Urinary bladder (tissue), 4 donors: ENCODE measurements around the gene SIX4. TPM values are rescaled to one million over a fixed set of nuclear protein-coding genes. Genes with fewer than 3 reads are reported as not detected.
"Not testable (repeated sequence)": the region's sequence is repeated elsewhere in the genome, so short reads cannot be mapped to it uniquely, and the experiment has no call there.

Source experiments
- DNase-seq: peaks from one replicate; pipeline ENCODE4 v3.0.0-alpha.2; 2015; ENCODE audit errors: extremely low spot score
- H3K27ac ChIP-seq: one replicate; pipeline ENCODE4 v1.5.1; 2013; ENCODE audit warnings: low read depth, mild to moderate bottlenecking, moderate library complexity
- H3K36me3 ChIP-seq: one replicate; pipeline ENCODE4 v1.6.1; 2013; ENCODE audit warnings: mild to moderate bottlenecking, moderate library complexity; ENCODE audit not compliant: insufficient read depth
- H3K4me1 ChIP-seq: one replicate; pipeline ENCODE4 v1.6.1; 2013; ENCODE audit warnings: mild to moderate bottlenecking, moderate library complexity; ENCODE audit not compliant: insufficient read depth
- H3K4me3 ChIP-seq: one replicate; pipeline ENCODE4 v1.5.1; 2013; ENCODE audit warnings: low read depth, low read length
- WGBS: extraction: QIAGEN DNeasy Blood & Tissue Kit; methylation state at CpG from one replicate; pipeline ENCODE4 v1.1.7; 2013; 5-methylcytosine and 5-hydroxymethylcytosine counted together
- polyA plus RNA-seq: library from polyadenylated mRNA; stranded (reverse); fragments of 200-250 nt; gene quantifications from one replicate; pipeline ENCODE4 v1.2.3, GENCODE V29; 2013
- total RNA-seq: library from RNA; depleted of rRNA; stranded (reverse); fragments of >200 nt; gene quantifications from one replicate; pipeline ENCODE4 v1.2.3, GENCODE V29; 2014
- donor health status: healthy with polysubstance abuse.
- donor health status: healthy.

The SIX4 gene
- total and polyA plus RNA-seq, 2 donors = 0.56 to 9.9 TPM

DNA sequence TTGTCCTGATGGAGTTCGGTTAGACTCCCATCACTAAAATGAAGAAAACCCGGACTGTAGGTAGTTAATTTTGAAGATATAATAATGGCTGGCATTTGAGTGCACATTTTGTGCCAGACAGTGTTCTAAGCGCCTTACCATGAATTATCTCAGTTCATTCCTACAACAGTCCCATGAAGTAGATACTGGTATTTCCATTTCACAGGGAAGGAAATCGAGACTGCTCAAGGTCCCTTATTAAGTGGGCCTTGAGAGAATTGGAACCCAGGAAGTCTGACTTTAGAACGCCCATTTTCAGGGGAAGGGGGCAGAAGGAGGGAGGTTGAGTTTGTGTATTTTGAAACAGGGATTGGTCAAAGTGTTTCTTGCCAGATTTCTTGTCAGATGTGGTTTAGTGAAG is 11.3 kb upstream of the SIX4 start:
- Histone ChIP-seq H3K4me1 (no peaks in the 10 kb centered on the region), H3K36me3 (no peaks in the 10 kb centered on the region), H3K27ac (no peak overlapping the region), H3K4me3 (peak overlapping the region; percentile 64)
- DNase-seq = no peak
- 11% methylated on average over 5 of the region's 5 CpGs for WGBS

DNA sequence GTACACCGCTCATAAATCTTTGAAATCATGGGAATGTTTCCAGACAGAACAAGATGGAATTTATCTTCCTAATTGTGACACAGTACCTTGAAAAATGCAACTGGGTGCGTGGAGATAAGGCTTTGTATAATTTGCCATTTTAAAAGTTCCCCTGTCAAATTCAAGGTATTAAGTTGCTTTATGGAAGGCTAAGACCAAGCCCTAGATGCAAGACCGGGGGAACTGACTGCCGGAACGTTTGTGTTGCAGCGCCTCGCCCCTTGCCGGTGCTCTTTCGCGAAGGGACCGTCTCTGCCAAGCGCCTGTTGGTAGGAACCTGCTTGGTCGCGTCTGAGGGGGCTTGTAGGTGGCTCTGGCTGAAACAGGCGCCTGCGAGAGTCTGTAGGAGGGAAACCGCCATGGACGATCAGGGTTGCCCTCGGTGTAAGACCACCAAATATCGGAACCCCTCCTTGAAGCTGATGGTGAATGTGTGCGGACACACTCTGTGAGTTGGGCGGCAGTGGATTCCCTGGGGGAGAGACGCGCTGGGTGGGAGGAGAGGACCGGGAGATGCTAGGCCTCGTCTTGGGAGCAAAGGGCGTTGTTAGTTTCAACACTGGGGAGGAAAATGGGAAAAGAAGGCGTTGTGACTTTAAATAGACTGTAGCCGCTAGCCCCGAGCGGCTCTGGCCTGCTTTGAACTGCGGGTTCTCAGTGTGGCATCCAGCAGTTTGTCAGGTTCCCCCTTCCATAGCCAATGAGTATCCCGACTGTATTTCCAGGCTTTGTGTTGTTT is 10.5 kb upstream of the SIX4 start, which contains the start of gene MNAT1:
Gene MNAT1 (plus strand): TSS at position 297 of the 778 bp plus-strand sequence. CDS start 102 bp downstream, at position 399.
- peak within 1 kb of the TSS; percentile 55 for H3K27ac ChIP-seq
- no peaks in the 10 kb centered on the region for H3K36me3 ChIP-seq
- DNase-seq = no peak
- H3K4me3 ChIP-seq = peak within 1 kb of the TSS; percentile 64
- H3K4me1 ChIP-seq = no peaks in the 10 kb centered on the region
- 2% methylated on average over 33 of the region's 33 CpGs for WGBS

DNA sequence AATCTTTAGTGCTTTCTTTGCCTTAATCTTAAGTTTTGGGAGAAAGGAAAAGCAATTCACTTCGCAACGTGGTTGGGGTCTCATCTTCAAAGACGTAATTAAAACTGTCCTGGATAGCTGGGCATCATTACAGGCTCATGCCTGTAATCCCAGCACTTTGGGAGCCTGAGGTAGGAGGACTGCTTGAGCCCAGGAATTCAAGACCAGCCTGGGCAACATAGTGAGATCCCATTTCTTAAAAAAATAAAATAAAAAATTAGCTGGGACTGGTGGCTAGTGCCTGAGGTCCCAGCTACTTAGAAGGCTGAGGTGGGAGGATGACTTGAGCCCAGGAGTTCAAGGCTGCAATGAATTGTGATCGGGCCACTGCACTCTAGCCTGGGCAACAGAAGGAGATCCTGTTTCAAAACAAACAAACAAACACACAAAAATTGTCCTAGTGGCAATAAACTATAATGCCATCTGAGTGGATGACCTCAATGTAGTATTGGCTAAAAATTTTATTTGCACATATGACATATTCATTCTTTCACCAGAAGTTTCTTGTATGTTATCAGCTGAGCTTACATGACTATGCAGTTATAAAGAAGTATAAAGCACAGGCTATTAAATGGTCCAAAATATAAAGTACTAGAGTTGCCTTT is 8.8 kb upstream of the SIX4 start:
- H3K4me3 ChIP-seq = no peak overlapping the region
- no peaks in the 10 kb centered on the region for H3K36me3 ChIP-seq
- DNase-seq = no peak
- H3K27ac ChIP-seq = no peak overlapping the region
- WGBS = 65% methylated on average over 4 of the region's 4 CpGs
- H3K4me1 ChIP-seq = no peaks in the 10 kb centered on the region

DNA sequence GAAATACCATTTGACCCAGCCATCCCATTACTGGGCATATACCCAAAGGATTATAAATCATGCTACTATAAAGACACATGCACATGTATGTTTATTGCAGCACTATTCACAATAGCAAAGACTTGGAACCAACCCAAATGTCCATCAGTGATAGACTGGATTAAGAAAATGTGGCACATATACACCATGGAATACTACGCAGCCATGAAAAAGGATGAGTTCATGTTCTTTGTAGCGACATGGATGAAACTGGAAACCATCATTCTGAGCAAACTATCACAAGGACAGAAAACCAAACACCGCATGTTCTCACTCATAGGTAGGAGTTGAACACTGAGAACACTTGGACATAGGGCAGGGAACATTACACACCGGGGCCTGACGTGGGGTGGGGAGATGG is 7.1 kb upstream of the SIX4 start:
- 96% methylated on average over 5 of the region's 5 CpGs for WGBS
- H3K36me3 ChIP-seq, H3K4me3 ChIP-seq, H3K27ac ChIP-seq, DNase-seq, H3K4me1 ChIP-seq: not testable (repeated sequence)

DNA sequence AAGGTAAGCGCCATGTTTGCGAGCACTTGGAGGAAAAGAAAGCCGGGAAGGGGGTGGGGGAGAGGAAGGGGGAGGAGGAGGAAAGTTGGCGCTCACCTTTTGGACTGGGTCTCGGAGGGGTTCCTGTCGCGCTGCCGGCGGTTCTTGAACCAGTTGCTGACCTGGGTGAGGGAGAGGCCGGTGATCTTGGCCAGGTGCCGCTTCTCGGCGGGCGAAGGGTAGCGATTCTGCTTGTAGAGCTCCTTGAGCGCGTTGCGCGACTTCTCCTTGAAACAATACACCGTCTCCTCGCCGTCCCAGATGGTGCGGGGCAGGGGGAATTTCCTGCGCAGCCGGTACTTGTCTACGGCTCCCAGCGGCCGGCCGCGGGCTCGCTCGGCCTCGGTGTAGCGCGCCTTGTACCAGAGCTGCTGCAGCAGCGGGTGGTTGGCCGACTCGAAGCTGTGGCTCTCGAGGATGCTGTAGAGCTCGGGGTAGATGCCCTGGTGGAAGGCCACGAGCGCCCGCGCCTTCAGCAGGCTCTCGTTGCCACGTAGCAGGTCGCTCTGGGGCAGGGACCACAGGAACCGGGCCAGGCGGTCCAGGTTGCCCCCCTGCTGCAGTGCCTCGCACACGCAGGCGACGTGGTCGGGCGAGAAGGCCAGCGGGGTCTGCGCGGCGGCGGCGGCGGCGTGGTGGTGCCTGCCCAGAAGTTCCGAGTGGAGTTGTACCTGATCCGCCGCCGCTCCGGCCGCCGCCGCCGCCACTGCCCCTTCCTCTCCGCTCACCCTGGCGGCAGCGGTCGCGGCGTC is 840 bp downstream of the SIX4 start:
- H3K27ac ChIP-seq = peak overlapping the region; percentile 55
- WGBS = under 1% methylated on average over 75 of the region's 78 CpGs
- no peaks in the 10 kb centered on the region for H3K36me3 ChIP-seq
- H3K4me3 ChIP-seq = peak overlapping the region; percentile 78
- DNase-seq = no peak
- no peaks in the 10 kb centered on the region for H3K4me1 ChIP-seq

DNA sequence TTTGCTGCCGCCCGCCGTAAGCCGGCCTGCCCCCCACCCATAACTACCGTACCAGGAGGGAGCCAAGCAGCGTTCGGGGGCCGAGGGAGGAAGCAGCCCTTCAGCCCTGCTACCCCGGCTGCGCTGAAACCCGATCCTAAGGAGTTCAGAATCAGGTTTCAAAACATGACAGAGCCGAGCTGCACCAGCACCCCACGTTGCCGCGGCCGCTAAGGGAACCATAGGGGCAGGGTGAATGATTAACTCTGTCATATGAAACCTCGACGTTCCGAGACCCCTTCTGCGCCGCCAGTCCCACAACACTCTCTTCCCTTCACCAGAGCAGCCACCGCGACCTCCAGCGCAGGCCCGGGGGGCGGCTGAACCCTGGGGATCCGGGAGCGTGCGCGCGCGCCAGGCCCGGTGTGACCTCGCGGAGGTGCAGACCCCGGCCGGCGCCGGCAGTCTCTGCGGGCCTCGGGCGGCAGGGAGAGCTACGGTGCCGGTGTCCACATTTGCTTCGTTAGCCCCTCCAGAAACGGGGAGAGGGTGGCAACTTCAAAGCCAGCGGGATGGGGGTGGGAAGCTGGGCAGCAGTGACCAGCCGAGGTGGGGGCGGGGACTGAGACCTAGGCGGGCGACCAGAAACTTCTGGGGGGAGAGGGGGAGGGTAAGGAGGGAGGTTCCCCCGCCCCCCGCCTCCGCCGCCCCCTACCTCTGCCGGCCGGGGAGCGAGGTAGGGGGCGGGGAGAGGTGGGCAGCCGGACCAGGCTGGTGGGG is 1.6 kb downstream of the SIX4 start:
- H3K4me1 ChIP-seq = no peaks in the 10 kb centered on the region
- peak overlapping the region; percentile 78 for H3K4me3 ChIP-seq
- no peak overlapping the region for H3K27ac ChIP-seq
- WGBS = under 1% methylated on average over 60 of the region's 60 CpGs
- DNase-seq = no peak
- peaks cover 1% of the 10 kb centered on the region for H3K36me3 ChIP-seq

DNA sequence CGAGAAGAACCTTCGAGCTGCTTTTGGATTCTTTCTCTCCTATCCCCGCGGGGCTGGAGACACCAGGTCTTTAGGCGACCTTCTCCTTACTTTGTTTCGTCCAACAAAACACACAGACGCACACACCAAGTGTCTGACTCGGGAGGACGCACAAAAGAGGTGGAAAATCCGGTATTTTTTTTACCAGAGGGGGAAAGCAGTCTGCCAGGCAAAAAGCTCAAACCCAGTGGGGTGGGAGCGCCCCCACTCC is 2.1 kb downstream of the SIX4 start:
- Histone ChIP-seq H3K27ac (no peak overlapping the region), H3K4me1 (no peaks in the 10 kb centered on the region), H3K36me3 (peaks cover 1% of the 10 kb centered on the region), H3K4me3 (peak overlapping the region; percentile 78)
- under 1% methylated on average over 11 of the region's 11 CpGs for WGBS
- no peak for DNase-seq

DNA sequence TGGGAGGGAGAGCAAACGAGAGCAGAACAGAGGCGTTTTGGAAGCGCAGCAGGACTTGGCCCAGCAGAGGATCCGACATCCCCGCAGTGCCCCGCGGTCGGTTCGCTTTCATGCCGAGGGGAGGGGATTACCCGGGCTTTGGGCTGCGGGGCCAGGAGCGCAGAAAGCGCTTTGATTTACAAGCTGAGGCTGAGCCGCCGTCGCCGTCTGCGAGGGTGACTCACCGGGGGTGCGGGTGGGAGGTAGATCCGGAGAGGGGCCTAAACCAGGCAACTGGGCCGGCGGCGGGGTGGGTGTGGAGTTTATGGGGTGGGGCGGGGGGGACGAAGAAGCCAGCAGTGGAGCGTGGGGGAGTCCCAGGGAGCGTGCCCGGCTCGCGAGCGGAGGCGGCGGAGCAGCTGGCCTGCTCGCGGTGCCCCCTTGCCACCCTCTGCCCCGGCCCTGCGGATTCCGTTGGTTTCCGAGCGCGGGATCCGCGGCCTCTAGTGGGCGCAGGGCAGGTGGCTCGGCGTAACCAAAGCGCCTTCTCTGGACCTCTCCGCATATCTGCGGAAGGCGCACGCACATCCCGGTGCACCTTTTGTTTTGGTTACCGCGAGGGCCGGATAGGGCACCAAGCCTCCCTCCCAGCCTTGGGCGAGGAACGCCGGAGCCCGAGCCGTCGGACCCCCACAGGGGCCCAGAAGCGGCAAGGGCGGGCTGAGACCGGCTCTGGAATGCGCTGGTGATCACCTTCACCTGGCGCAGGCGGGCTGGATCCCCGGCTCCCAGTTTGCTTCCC is 2.6 kb downstream of the SIX4 start:
- H3K27ac ChIP-seq = no peak overlapping the region
- DNase-seq = no peak
- peaks cover 1% of the 10 kb centered on the region for H3K36me3 ChIP-seq
- no peaks in the 10 kb centered on the region for H3K4me1 ChIP-seq
- peak overlapping the region; percentile 78 for H3K4me3 ChIP-seq
- 2% methylated on average over 70 of the region's 70 CpGs for WGBS

DNA sequence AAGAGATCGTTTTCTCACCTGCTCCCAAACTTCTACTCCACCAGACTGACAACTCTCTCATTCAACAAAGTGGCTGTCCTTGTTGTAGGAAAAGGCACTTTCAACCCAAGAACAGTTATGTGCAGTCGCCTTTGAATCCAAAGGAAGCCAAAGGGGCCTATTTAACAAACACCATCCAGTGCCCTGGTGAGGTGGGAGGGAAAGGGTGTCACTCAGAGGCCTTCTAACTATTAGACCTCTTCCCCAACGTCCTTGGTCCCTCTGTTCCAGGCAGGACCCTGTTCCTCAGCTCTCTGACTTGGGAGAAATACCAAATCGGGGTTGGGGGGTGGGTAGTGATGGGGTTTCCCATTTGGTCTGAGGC is 3.2 kb downstream of the SIX4 start:
- Histone ChIP-seq H3K4me3 (no peak overlapping the region), H3K36me3 (peaks cover 1% of the 10 kb centered on the region), H3K27ac (no peak overlapping the region), H3K4me1 (no peaks in the 10 kb centered on the region)
- DNase-seq = no peak
- WGBS = 59% methylated on average over 4 of the region's 4 CpGs

DNA sequence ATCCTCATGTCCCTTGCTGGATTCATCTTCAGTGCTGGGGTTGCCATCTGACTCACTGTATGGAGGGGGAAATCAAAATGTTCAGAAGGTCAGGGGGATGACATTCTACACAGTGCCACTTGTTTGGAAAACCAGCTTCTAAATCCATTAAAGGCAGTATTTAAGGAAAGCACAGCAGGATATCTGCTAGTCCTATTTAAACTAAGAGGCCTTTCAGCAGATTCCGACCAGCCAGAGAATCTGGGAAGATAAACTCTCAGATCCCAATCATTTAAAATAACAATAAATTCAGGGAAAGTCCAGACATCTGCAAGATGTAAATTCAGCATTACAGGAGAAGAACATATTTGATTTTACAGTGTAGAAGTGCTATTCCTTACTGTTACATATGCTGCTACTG is 3.8 kb downstream of the SIX4 start:
- DNase-seq = no peak
- H3K4me3 ChIP-seq = no peak overlapping the region
- no peaks in the 10 kb centered on the region for H3K4me1 ChIP-seq
- H3K36me3 ChIP-seq = peaks cover 1% of the 10 kb centered on the region
- H3K27ac ChIP-seq = no peak overlapping the region
- WGBS = 84% methylated on average over 1 of the region's 1 CpG

DNA sequence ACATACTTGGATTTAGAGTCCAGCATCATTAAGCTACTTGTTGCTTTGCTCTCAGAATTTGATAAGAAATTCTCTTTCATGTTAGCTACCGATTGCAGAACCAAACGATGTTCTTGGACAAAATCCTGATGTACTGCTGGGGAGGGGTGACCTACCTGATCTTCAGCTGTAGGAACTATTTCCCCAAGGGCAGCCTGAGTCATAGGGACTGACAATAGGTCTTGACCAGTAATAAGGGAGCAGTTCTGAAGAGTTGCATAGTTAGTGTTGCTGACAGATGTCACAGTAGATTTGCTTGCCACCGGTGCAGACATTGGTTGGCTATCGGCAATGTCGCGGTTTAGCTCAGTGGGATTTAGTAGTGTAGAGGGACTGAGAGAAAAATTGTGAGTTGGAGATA is 10.6 kb downstream of the SIX4 start:
- WGBS = 82% methylated on average over 6 of the region's 6 CpGs
- no peak overlapping the region for H3K27ac ChIP-seq
- H3K4me1 ChIP-seq = no peaks in the 10 kb centered on the region
- no peak for DNase-seq
- H3K4me3 ChIP-seq = no peak overlapping the region
- H3K36me3 ChIP-seq = peaks cover 1% of the 10 kb centered on the region

DNA sequence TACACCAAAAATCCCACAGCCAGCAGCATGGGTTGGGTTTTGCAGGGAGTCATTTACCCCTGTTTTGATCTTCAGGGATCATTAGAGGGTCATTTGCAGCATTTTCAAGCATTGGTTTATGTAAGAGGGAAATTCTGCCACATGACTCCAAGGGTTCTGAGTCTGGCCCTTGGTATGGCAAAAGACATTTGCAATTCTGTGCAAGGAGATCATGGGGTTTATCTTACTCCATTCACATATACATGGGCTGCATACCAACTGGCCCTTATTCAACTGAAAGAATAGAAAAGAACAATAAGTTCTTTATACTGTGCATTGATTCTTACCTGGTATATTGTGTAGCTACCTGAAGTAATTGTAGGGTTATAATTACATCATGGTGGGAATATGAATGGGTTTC is 13.7 kb downstream of the SIX4 start:
- Histone ChIP-seq H3K36me3 (no peaks in the 10 kb centered on the region), H3K4me3 (no peak overlapping the region), H3K27ac (no peak overlapping the region), H3K4me1 (no peaks in the 10 kb centered on the region)
- DNase-seq = no peak

DNA sequence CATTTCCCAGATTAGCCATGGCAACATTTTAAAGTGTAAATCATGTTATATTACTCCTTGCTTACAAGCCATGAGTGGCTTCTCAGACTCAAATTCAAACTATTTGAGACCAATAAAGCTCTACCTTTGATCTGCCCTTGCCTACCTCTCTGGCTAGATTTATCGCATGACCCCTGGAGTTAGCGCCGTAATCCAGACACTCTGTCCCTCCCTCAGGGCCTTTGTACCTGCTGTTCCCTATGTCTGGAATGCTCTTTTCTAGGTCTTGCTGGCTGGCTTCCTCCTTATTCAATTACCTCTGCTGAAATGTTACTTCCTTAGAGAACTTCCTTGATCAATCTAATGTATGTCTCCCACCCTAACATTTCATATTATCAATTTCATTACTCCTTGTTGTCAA is 16.3 kb downstream of the SIX4 start:
- no peak overlapping the region for H3K27ac ChIP-seq
- 93% methylated on average over 3 of the region's 3 CpGs for WGBS

More for the DNA sequence above, 16.3 kb downstream of the SIX4 start:
- DNase-seq = no peak
- H3K36me3 ChIP-seq = no peaks in the 10 kb centered on the region
- H3K4me1 ChIP-seq = no peaks in the 10 kb centered on the region
- no peak overlapping the region for H3K4me3 ChIP-seq
